ENCODE measurements around the gene PADI6.
"Not testable (repeated sequence)": the region's sequence is repeated elsewhere in the genome, so short reads cannot be mapped to it uniquely, and the experiment has no call there.

PADI6 gene

GRCh38 chr1:17338706-17339493 is 33.1 kb upstream of the PADI6 start:
- DNase-seq (ENCODE audit: low read depth) = no peak
- TF ChIP-seq, protein P1, sequence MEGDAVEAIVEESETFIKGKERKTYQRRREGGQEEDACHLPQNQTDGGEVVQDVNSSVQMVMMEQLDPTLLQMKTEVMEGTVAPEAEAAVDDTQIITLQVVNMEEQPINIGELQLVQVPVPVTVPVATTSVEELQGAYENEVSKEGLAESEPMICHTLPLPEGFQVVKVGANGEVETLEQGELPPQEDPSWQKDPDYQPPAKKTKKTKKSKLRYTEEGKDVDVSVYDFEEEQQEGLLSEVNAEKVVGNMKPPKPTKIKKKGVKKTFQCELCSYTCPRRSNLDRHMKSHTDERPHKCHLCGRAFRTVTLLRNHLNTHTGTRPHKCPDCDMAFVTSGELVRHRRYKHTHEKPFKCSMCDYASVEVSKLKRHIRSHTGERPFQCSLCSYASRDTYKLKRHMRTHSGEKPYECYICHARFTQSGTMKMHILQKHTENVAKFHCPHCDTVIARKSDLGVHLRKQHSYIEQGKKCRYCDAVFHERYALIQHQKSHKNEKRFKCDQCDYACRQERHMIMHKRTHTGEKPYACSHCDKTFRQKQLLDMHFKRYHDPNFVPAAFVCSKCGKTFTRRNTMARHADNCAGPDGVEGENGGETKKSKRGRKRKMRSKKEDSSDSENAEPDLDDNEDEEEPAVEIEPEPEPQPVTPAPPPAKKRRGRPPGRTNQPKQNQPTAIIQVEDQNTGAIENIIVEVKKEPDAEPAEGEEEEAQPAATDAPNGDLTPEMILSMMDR (IDR thresholded peaks at IDR 0.05; ENCODE audit: control insufficient read depth, insufficient read depth, low read depth, low read length, missing control alignments) = no peak
- no peak overlapping the region for H3K4me3 ChIP-seq (ENCODE audit: control insufficient read depth, low read depth, low read length)

DNA sequence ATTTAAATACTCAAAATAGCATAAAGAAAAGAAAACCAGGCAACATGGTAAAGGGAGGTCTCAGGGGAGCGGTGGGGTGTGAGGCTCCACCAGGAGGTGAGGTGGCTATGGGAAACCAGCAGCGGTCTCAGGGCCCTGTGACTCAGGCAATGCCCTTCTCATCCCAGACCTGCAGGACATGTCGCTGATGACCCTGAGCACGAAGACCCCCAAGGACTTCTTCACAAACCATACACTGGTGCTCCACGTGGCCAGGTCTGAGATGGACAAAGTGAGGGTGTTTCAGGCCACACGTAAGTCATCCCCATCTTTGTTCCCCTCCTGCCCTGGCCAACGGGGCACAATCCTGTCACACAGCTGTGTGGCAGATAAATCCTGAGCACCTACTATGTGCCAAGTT is 32.5 kb upstream of the PADI6 start:
- H3K4me3 ChIP-seq (ENCODE audit: control insufficient read depth, low read depth, low read length) = no peak overlapping the region
- TF ChIP-seq, protein P1 (IDR thresholded peaks at IDR 0.05; ENCODE audit: control insufficient read depth, insufficient read depth, low read depth, low read length, missing control alignments) = no peak
- DNase-seq (ENCODE audit: low read depth) = no peak

GRCh38 chr1:17340358-17340757 is 31.6 kb upstream of the PADI6 start:
- DNase-seq (ENCODE audit: low read depth) = no peak
- no peak overlapping the region for H3K4me3 ChIP-seq (ENCODE audit: control insufficient read depth, low read depth, low read length)
- TF ChIP-seq, protein P1 (IDR thresholded peaks at IDR 0.05; ENCODE audit: control insufficient read depth, insufficient read depth, low read depth, low read length, missing control alignments) = no peak

DNA sequence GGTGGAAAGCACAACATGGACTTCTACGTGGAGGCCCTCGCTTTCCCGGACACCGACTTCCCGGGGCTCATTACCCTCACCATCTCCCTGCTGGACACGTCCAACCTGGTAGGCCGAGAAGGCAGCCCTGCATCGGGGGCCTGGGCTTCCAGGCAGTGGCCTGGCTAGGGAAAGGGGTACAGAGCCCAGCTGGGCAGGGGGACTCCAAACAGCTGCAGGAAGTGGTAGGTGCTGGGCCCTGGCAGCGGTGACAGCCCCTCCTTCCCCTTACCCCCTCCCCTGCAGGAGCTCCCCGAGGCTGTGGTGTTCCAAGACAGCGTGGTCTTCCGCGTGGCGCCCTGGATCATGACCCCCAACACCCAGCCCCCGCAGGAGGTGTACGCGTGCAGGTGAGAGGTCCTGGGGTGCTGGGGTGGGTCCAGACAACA is 30.0 kb upstream of the PADI6 start:
- TF ChIP-seq, protein P1 (IDR thresholded peaks at IDR 0.05; ENCODE audit: control insufficient read depth, insufficient read depth, low read depth, low read length, missing control alignments) = no peak
- DNase-seq (ENCODE audit: low read depth) = no peak
- H3K4me3 ChIP-seq (ENCODE audit: control insufficient read depth, low read depth, low read length) = no peak overlapping the region

GRCh38 chr1:17345506-17345905 is 26.5 kb upstream of the PADI6 start:
- H3K4me3 ChIP-seq (ENCODE audit: control insufficient read depth, low read depth, low read length); DNase-seq (ENCODE audit: low read depth): not testable (repeated sequence)

DNA sequence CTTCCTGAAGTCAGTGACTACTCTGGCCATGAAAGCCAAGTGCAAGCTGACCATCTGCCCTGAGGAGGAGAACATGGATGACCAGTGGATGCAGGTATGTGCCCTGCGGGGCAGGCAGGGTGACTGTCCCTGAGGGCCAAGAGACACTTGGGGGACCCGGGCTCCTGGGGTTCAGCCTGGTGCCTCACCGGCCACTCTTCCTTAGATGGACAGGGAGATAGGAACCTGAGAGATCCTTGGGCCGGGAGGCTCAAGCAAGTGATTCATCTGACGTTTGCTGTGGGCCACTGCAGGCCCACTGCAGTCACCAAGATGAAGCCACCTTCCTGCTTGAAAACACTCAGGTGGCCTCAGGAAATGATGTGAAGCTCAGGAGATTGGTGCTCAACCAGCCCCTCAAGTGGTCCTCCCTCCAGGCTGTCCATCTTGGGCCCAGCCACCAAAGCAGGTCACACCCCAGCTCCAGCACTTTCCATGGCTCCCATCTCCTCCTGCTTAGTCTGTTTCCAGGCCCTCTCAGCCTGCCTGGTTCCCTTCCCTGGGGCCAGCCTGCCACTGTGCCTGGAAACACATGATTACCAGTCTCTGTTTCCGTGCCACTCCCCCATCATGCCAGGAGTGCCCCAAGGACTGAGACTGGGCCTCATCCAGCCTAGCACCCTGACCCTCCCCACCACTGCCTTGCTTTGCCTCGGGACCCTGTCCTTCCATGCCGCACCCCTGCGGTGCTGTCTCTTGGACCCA is 25.8 kb upstream of the PADI6 start:
- H3K4me3 ChIP-seq (ENCODE audit: control insufficient read depth, low read depth, low read length) = no peak overlapping the region
- DNase-seq (ENCODE audit: low read depth) = no peak
- TF ChIP-seq, protein P1 (IDR thresholded peaks at IDR 0.05; ENCODE audit: control insufficient read depth, insufficient read depth, low read depth, low read length, missing control alignments) = no peak
